AG04449 (cell line): ENCODE results near the gene JAKMIP1.

Source experiments
- CTCF ChIA-PET: fragments of 350-600 bp; formaldehyde crosslinking; extraction: SDS; loops from one replicate; lab custom pipeline; 2021; ENCODE audit warnings: antibody characterized with exemption; lab: Yijun Ruan, JAX
- POLR2A ChIA-PET: fragments of 400-600, 350-600 bp; formaldehyde crosslinking; extraction: SDS; loops from one replicate; lab custom pipeline; 2020; ENCODE audit warnings: antibody characterized with exemption, inconsistent platforms; lab: Yijun Ruan, JAX
- DNase-seq: peaks from one replicate; pipeline ENCODE4 v3.0.0-alpha.2; 2010; ENCODE audit warnings: low read depth, low spot score
- H3K4me3 ChIP-seq: 2 replicates; pipeline ENCODE4 v1.5.1; 2011; ENCODE audit warnings: low read depth, mild to moderate bottlenecking, control low read depth, low read length
- TF ChIP-seq, protein P1 (sequence below): IDR thresholded peaks from one replicate; pipeline ENCODE4 v1.5.1; 2011; ENCODE audit warnings: mild to moderate bottlenecking, moderate library complexity, low read length, control low read depth, inconsistent platforms; ENCODE audit not compliant: insufficient read depth; ENCODE audit errors: missing control alignments

JAKMIP1 gene

DNA sequence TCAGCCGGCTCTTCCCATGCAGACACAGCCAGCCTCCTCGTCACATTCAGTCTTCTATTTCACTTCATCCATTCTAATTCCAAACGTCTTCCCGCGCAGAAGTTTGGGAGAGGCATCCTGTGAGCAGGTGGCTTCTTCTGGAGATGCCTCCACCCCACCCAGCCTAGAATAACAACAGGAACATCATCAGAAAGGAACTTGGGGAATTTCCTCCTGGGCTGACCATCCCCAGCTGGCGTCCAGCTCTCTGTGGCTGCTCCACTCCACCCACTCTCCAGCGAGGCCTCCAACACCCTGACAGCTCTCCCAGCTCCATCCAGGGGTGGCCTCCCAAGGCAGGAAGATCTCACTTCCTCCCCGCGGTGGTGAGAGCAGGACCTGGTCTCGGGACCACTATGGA is 176.6 kb downstream of the JAKMIP1 start:
- TF ChIP-seq, protein P1, sequence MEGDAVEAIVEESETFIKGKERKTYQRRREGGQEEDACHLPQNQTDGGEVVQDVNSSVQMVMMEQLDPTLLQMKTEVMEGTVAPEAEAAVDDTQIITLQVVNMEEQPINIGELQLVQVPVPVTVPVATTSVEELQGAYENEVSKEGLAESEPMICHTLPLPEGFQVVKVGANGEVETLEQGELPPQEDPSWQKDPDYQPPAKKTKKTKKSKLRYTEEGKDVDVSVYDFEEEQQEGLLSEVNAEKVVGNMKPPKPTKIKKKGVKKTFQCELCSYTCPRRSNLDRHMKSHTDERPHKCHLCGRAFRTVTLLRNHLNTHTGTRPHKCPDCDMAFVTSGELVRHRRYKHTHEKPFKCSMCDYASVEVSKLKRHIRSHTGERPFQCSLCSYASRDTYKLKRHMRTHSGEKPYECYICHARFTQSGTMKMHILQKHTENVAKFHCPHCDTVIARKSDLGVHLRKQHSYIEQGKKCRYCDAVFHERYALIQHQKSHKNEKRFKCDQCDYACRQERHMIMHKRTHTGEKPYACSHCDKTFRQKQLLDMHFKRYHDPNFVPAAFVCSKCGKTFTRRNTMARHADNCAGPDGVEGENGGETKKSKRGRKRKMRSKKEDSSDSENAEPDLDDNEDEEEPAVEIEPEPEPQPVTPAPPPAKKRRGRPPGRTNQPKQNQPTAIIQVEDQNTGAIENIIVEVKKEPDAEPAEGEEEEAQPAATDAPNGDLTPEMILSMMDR = no peak

DNA sequence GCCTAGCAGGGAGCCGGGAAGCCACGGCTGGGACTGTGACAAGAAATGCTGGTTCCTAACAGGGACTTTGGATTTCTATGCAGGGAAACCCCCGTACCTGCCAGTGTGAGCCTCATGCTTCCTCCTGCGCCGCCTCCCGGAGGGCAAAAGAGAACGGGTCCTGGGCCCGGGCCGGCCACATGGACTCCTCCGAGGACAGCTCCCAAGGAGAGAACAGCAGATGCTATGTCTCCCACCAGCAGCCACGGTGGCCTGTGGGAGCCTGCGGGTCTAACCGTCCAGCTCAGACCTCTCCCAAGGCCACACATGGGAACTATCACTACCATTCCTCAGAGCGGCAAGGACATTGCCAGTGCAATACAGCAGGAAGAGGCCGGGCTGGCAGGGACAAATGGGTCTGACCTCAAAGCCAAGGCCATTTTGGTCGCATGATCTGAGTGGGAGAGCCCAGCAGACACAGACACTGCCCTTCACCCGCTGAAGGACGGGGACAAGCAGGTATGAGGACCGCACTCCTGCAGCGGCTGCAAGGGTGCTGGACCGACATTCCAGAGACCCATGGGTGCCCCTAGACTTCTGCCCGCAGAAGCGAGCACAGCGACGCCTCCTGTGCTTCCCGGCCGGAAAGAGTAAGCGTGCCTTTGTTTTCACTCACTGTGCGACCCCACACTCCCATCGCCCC is 177.6 kb downstream of the JAKMIP1 start:
- DNase-seq = no peak
- TF ChIP-seq, protein P1 = no peak
- CTCF ChIA-PET = interaction anchor here (1.1 to 1.7 kb wide), 2 partner anchors 24 to 25 kb away, joined by 3 to 4 read pairs; no protein-coding TSS in a partner anchor
- no peak overlapping the region for H3K4me3 ChIP-seq
- POLR2A ChIA-PET = no interaction called here

More for the DNA sequence above, 176.6 kb downstream of the JAKMIP1 start:
- CTCF ChIA-PET = interaction anchor here (1.7 kb wide), 1 partner anchor 25 kb away, joined by 4 read pairs; no protein-coding TSS in a partner anchor
- POLR2A ChIA-PET = no interaction called here
- DNase-seq = no peak
- no peak overlapping the region for H3K4me3 ChIP-seq

DNA sequence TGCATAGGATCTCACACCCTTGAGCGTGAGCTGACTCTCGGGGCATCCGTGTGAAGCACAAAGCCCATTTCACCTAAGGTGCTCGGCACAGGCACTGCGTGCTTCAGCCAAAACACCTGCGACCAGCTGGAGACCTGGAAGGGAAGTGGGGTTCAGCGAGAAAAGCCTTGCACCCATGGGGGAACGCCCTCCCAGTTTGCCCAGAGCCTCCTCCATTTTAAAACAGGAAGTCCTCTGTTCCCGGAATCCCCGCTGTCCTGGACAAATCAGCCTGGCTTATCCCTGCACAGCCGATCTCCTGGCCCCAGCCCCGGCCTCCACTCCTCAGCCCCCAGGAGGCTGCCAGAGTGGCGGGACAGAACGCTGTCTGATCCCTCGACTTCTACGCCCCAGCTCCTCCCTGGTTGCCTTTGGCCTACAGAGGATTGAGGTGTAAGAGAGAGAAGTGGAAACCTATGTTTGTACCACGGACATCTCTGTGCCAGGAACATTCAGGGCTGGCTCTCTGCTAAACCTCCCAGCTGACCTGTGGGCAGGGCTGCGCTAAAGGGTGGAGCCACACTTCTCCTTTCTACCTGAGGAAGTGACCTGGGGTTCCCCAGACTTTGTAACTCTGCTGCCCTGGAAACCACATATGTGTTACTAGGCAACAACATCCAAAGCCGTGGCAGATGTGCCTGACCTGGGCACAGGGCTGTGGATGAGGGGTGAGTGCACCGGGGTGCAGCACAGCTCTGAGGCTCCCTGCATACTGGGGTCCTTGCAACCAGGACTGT is 178.3 kb downstream of the JAKMIP1 start:
- CTCF ChIA-PET = interaction anchor here (1.1 kb wide), 1 partner anchor 24 kb away, joined by 3 read pairs; no protein-coding TSS in a partner anchor
- POLR2A ChIA-PET = no interaction called here
- no peak overlapping the region for H3K4me3 ChIP-seq
- TF ChIP-seq, protein P1 = no peak
- no peak for DNase-seq

DNA sequence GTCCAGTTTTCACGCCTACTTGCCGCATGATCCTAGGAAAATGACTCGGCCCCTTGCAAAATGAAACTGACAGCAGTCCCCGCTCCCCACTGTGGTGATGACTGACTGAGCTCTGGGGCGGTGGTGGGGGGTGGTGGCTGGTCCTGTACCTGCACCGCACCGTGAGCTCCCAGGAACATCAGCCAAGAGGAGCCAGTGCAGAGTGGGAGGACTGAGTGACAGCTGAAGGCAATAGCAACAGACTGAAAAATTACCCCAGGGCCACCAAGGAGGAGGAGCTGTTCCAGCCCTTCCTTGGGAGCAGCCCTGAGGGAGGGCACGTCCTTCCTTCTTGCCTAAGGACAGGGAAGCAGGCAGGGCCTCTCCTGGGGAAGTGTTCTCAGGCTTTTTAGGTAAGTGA is 179.7 kb downstream of the JAKMIP1 start:
- H3K4me3 ChIP-seq = no peak overlapping the region
- POLR2A ChIA-PET = no interaction called here
- DNase-seq = no peak
- TF ChIP-seq, protein P1 = no peak
- CTCF ChIA-PET = interaction anchor here (0.9 to 2.2 kb wide), 6 partner anchors 9 to 122 kb away, joined by 3 to 10 read pairs (median 4); no protein-coding TSS in a partner anchor

DNA sequence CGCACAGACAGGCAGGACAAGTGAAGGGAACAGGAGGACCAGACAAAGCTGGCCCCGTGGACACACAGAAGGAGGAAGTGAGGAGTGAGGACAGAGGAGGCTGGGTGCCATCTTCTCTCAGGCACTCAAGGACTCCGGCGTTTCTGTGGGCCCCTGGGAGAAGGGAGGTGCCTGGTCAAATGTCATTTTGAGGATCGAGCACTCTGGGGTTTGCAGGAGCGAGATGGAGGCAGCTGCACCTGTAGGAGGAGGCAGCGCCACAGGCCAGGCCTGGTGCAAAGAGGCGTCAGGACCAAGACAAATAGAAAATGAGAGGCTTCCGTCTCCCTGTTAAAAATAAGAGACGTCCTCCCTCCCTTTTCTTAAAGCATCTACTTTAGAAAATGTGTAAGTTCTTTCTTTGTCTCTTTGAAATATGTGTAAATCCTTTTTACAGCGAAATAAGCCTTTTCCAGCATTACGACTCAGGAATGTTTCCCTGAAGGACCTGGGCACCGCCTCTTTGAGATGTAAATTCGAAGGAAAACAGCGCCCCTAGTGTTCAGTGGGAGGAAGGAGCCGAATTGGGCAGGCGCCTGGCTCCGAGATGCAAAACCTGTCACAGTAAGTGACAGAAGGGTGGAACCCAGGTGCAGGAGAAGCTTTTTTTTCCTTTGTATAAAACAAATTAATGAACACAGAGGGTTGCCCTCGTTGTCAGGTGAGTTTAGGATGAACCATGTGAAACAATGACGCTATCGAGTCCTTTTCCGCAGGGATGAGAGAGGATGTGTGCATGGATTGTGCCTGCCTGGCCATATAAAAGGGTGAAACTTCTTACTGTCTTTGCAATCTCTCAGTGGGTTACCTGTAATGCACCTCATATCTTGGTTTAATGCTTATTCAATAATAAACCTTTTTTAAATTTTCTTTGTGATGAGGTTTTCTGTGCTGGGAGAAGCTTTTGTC is 180.8 kb downstream of the JAKMIP1 start:
- no peak for DNase-seq
- ChIA-PET CTCF (interaction anchor here (0.9 to 2.4 kb wide), 8 partner anchors 8 to 121 kb away, joined by 3 to 13 read pairs (median 4); no protein-coding TSS in a partner anchor), POLR2A (no interaction called here)
- TF ChIP-seq, protein P1 = peak; percentile 72
- H3K4me3 ChIP-seq = no peak overlapping the region
